COLO829 (cell line): ENCODE measurements around the gene TSHZ3.

Experiments
- DNase-seq: peaks from one replicate; pipeline ENCODE4 v3.0.0; 2012; ENCODE audit warnings: low spot score

TSHZ3 gene

GRCh38 chr19:31283701-31284100, 65.5 kb downstream of the TSHZ3 start:
- DNase-seq = no peak

GRCh38 chr19:31282346-31282745, 66.9 kb downstream of the TSHZ3 start:
- DNase-seq = no peak

- no peak for DNase-seq
Observed at GRCh38 chr19:31280287-31281006, 68.8 kb downstream of the TSHZ3 start.

GRCh38 chr19:31279436-31279765, 69.8 kb downstream of the TSHZ3 start:
- DNase-seq = no peak

- no peak for DNase-seq
Observed at GRCh38 chr19:31278555-31279435, 70.4 kb downstream of the TSHZ3 start.

GRCh38 chr19:31277516-31277915, 71.7 kb downstream of the TSHZ3 start:
- DNase-seq = no peak

- no peak for DNase-seq
Observed at GRCh38 chr19:31276831-31277230, 72.4 kb downstream of the TSHZ3 start.

- no peak for DNase-seq
Observed at GRCh38 chr19:31275068-31275334, 74.2 kb downstream of the TSHZ3 start.

- DNase-seq = no peak
Observed at GRCh38 chr19:31274251-31275067, 74.8 kb downstream of the TSHZ3 start.

GRCh38 chr19:31272583-31273106, 76.6 kb downstream of the TSHZ3 start:
- DNase-seq = no peak

- DNase-seq = no peak
Observed at GRCh38 chr19:31271306-31271911, 77.8 kb downstream of the TSHZ3 start.

- no peak for DNase-seq
Observed at GRCh38 chr19:31270897-31271296, 78.3 kb downstream of the TSHZ3 start.

GRCh38 chr19:31269425-31270127, 79.7 kb downstream of the TSHZ3 start:
- DNase-seq = no peak

GRCh38 chr19:31268751-31269383, 80.4 kb downstream of the TSHZ3 start:
- no peak for DNase-seq

GRCh38 chr19:31266731-31267130, 82.5 kb downstream of the TSHZ3 start:
- DNase-seq = no peak

GRCh38 chr19:31266196-31266595, 83.0 kb downstream of the TSHZ3 start:
- DNase-seq = no peak

GRCh38 chr19:31264041-31264778, 85.0 kb downstream of the TSHZ3 start:
- DNase-seq = no peak

- no peak for DNase-seq
Observed at GRCh38 chr19:31263328-31263727, 85.9 kb downstream of the TSHZ3 start.

- no peak for DNase-seq
Observed at GRCh38 chr19:31262725-31263191, 86.5 kb downstream of the TSHZ3 start.

GRCh38 chr19:31261603-31262212, 87.5 kb downstream of the TSHZ3 start:
- DNase-seq = no peak
